Femur (tissue), 1 donor: ENCODE data around the gene HSPG2.
"Not testable (repeated sequence)": the region's sequence is repeated elsewhere in the genome, so short reads cannot be mapped to it uniquely, and the experiment has no call there.

Experiments used
- DNase-seq: peaks from one replicate; pipeline ENCODE4 v3.0.0-alpha.2; 2017

The HSPG2 gene

GRCh38 chr1:21931171-21932093 lies 5.7 kb downstream of the HSPG2 start:
- DNase-seq: peak; percentile 79

GRCh38 chr1:21930629-21931170 lies 6.4 kb downstream of the HSPG2 start:
- no peak for DNase-seq

DNA sequence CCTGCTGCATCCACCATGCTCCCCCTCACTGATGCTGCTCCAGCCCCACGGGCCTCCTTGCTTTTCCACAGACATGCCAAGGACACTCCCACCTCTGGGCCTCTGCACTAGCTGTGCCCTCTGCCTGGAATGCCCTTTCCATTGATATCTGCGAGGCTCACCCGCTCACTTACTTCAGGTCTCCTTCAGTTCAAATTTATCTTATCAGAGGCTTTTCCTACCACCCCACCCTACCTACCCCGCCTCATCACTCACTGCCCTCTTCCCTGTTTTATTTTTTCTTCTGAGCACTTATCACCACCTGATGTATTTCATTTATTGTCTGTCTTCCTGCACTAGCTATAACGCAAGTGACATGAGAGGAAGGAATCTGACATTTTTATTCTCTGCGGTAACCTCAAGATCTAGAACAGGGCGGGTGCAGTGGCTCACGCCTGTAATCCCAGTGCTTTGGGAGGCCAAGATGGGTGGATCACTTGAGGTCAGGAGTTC lies 7.0 kb downstream of the HSPG2 start:
- no peak for DNase-seq

DNA sequence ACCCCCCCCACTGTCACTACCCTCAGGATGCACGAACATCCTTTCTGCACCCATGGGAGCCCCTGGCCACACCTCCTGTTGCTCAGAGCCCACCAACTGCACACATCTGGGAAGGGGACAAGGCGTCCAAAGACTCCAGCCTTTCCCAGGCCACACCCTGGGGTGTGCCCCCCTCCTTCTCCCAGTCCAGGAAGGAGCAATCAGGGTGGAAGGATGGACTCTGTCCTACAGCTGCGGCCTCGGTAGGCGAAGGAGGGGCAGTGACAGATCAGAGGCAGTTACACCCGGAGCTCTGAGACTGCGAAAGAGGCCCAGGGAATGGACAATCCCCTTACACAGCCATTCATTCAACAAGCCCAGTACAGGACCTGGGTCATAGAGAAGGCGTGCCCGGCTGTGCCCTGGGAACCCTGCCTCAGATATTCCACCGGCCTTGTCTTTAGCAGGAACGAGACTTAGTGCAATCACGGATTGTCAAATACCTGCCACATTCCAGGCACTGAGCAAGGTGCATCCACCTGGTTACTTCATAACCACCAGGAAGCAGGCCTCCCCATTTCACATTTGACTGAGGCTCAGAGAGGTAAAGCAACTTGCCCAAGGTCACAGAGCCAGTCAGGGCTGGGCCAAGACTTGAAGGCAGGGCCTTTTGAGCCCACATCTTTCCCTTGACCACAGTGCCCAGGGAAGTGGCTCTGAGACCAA lies 9.4 kb downstream of the HSPG2 start:
- peak; percentile 72 for DNase-seq

GRCh38 chr1:21926814-21927532 lies 10.1 kb downstream of the HSPG2 start:
- peak; percentile 61 for DNase-seq

GRCh38 chr1:21926065-21926464 lies 11.0 kb downstream of the HSPG2 start:
- DNase-seq: no peak

DNA sequence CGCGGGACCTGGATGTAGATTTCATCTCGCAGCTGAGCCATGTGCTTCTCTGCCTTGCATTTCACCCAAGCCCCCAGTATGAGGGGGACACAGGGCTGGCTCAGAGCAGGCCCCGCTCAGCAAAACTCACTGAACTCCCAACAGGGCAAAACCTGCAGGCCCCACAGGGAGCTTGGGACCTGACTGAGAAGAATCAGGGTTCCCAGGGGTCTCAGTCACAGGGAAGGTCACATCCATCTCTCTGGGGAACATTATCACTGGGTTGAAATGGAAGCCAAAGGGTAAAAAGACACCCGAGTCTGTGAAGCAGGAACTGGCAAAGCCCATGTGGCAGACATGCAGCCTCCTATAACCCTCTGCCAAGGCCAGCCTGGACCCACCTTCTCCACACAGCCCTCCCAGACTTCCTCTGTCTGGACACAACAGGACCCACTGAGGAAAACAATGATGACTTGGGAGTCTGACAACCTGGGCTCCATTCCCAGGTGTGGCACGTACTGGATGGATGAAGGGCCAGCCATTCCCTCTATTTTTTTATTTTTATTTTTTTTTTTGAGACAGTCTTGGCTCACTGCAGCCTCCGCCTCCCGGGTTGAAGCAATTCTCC lies 11.7 kb downstream of the HSPG2 start:
- DNase-seq: no peak

- DNase-seq: peak; percentile 58
Measured at GRCh38 chr1:21924503-21925005, 12.6 kb downstream of the HSPG2 start.

GRCh38 chr1:21922090-21923013 lies 14.8 kb downstream of the HSPG2 start:
- no peak for DNase-seq

- no peak for DNase-seq
Measured at GRCh38 chr1:21921100-21921875, 15.8 kb downstream of the HSPG2 start.

- DNase-seq: no peak
Measured at GRCh38 chr1:21919520-21919919, 17.6 kb downstream of the HSPG2 start.

- not testable (repeated sequence) for DNase-seq
Measured at GRCh38 chr1:21917239-21917631, 19.9 kb downstream of the HSPG2 start.

GRCh38 chr1:21916447-21917238 lies 20.5 kb downstream of the HSPG2 start:
- DNase-seq: no peak

GRCh38 chr1:21914880-21915640 lies 22.1 kb downstream of the HSPG2 start:
- DNase-seq: no peak

GRCh38 chr1:21914450-21914849 lies 22.7 kb downstream of the HSPG2 start:
- DNase-seq: no peak

DNA sequence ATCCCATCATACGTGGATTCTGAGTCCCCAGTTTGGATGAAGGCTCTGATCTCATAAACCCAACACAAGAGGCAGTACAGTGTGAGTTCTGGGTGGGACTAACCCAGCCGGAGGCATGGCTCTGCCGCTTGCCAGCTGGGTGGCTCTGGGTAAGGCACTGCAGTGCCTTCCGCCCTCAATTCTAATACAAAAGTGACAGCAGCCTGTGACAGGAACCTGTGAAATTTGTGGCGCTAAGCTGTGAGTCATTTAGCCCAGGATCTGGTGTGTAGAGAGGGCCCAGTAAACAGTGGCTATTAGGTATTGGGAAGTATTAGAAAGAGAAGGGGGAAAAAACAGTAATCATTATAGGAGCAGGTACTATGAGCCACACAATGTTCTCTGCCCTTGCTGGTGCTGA lies 23.3 kb downstream of the HSPG2 start:
- DNase-seq: no peak

GRCh38 chr1:21913258-21913657 lies 23.9 kb downstream of the HSPG2 start:
- DNase-seq: no peak

- no peak for DNase-seq
Measured at GRCh38 chr1:21912038-21912758, 24.9 kb downstream of the HSPG2 start.
